H1 (cell line): ENCODE measurements around the gene FLRT1. TPM values are rescaled to one million over a fixed set of nuclear protein-coding genes. Genes with fewer than 3 reads are reported as not detected.

ENCODE experiments used
- BCL11A ChIP-seq, 2 experiments: IDR thresholded peaks; one replicate each; pipeline ENCODE4 v1.6.1; 2011; ENCODE audit warnings: low read depth in 2 of 2, low read length in 2 of 2, mild to moderate bottlenecking in 2 of 2
- CHD7 ChIP-seq: fragments of 300-600 bp; sonication (generic); IDR thresholded peaks from 2 replicates; pipeline ENCODE4 v1.7.1; 2012; ENCODE audit warnings: low read length, moderate library complexity, mild to moderate bottlenecking, inconsistent platforms; ENCODE audit not compliant: insufficient replicate concordance
- E2F6 ChIP-seq: IDR thresholded peaks from 2 replicates; pipeline ENCODE4 v1.6.1; 2012; ENCODE audit warnings: inconsistent platforms
- EGR1 ChIP-seq: IDR thresholded peaks from 2 replicates; pipeline ENCODE4 v1.6.1; 2011; ENCODE audit warnings: low read depth, low read length, borderline replicate concordance
- JUND ChIP-seq: IDR thresholded peaks from 2 replicates; pipeline ENCODE4 v1.6.1; 2011; ENCODE audit warnings: mild to moderate bottlenecking, improper control_type of control experiment, low read length
- KDM5A ChIP-seq: fragments of 200-600 bp; IDR thresholded peaks from 2 replicates; pipeline ENCODE4 v1.7.1; 2012; ENCODE audit warnings: mild to moderate bottlenecking, low read length, inconsistent platforms, mixed read lengths
- PHF8 ChIP-seq: fragments of 200-600 bp; sonication (generic); conservative IDR thresholded peaks from 2 replicates; pipeline ENCODE4 v1.7.1; 2012; ENCODE audit warnings: low read depth, mild to moderate bottlenecking, inconsistent platforms, low read length, moderate library complexity
- RBBP5 ChIP-seq: IDR thresholded peaks from 2 replicates; pipeline ENCODE4 v1.7.1; 2012; ENCODE audit warnings: low read depth, mild to moderate bottlenecking, inconsistent platforms, low read length, moderate library complexity, borderline replicate concordance
- SAP30 ChIP-seq: fragments of 300-600 bp; sonication (generic); IDR thresholded peaks from 2 replicates; pipeline ENCODE4 v1.7.1; 2012; ENCODE audit warnings: low read length, moderate library complexity, mild to moderate bottlenecking, inconsistent platforms; ENCODE audit not compliant: insufficient read depth, insufficient replicate concordance
- SP2 ChIP-seq: IDR thresholded peaks from 2 replicates; pipeline ENCODE4 v1.6.1; 2012; ENCODE audit warnings: mild to moderate bottlenecking, low read length, inconsistent platforms
- SP4 ChIP-seq: IDR thresholded peaks from 2 replicates; pipeline ENCODE4 v1.6.1; 2012; ENCODE audit warnings: low read length, inconsistent platforms
- ZNF274 ChIP-seq: IDR thresholded peaks from 2 replicates; pipeline ENCODE4 v1.7.0; 2012; ENCODE audit warnings: low read length, borderline replicate concordance; ENCODE audit errors: extremely low read depth
- polyA plus RNA-seq, 7 experiments: library from polyadenylated mRNA; depleted of rRNA in 3 of 7; stranded (reverse) in 5 of 7; unstranded in 2 of 7; fragments of >200 nt in 5 of 7; fragments of 200-250 nt in 2 of 7; gene quantifications; 1 replicate in 5 of 7; 2 replicates in 1 of 7; 4 replicates in 1 of 7; pipeline versions ENCODE4 v1.2.1 to v1.2.3, GENCODE V29; 2011 to 2013; ENCODE audit warnings: missing spikeins in 2 of 7, mixed read lengths in 2 of 7
- total RNA-seq: library from RNA; stranded (reverse); fragmentation: NEBNext Ultra II Directional; extraction: Animal tissue kit (Norgen Biotek cat#: 25700); gene quantifications from 2 replicates; pipeline ENCODE4 v1.2.1, GENCODE V29; 2021

FLRT1 gene
- total and polyA plus RNA-seq, 2 of the 8 experiments (the other 6 are each of a cell fraction or from before 2014, with no cell fraction given) = 0.14 to 0.28 TPM

GRCh38 chr11:64006398-64006797 lies 29.3 kb upstream of the FLRT1 start (continued):
- no peak for TF ChIP-seq CHD7
- TF ChIP-seq JUND = no peak
- TF ChIP-seq RBBP5 = no peak
- no peak for TF ChIP-seq PHF8
- TF ChIP-seq SP4 = no peak
- no peak for TF ChIP-seq SP2
- TF ChIP-seq SAP30 = no peak
- TF ChIP-seq EGR1 = no peak
- no peak for TF ChIP-seq BCL11A (IDR thresholded peaks at IDR 0.05; ENCODE audit: low read depth in 2 of 2, low read length in 2 of 2)
- TF ChIP-seq E2F6 = no peak
- no peak for TF ChIP-seq ZNF274
- no peak for TF ChIP-seq KDM5A
